ENCODE data around the gene HABP4. TPM values are rescaled to one million over a fixed set of nuclear protein-coding genes. Genes with fewer than 3 reads are reported as not detected.

Gene HABP4, protein sequence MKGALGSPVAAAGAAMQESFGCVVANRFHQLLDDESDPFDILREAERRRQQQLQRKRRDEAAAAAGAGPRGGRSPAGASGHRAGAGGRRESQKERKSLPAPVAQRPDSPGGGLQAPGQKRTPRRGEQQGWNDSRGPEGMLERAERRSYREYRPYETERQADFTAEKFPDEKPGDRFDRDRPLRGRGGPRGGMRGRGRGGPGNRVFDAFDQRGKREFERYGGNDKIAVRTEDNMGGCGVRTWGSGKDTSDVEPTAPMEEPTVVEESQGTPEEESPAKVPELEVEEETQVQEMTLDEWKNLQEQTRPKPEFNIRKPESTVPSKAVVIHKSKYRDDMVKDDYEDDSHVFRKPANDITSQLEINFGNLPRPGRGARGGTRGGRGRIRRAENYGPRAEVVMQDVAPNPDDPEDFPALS
- 11.3 TPM for total RNA-seq (ENCODE audit: insufficient read depth, low replicate concordance)

DNA sequence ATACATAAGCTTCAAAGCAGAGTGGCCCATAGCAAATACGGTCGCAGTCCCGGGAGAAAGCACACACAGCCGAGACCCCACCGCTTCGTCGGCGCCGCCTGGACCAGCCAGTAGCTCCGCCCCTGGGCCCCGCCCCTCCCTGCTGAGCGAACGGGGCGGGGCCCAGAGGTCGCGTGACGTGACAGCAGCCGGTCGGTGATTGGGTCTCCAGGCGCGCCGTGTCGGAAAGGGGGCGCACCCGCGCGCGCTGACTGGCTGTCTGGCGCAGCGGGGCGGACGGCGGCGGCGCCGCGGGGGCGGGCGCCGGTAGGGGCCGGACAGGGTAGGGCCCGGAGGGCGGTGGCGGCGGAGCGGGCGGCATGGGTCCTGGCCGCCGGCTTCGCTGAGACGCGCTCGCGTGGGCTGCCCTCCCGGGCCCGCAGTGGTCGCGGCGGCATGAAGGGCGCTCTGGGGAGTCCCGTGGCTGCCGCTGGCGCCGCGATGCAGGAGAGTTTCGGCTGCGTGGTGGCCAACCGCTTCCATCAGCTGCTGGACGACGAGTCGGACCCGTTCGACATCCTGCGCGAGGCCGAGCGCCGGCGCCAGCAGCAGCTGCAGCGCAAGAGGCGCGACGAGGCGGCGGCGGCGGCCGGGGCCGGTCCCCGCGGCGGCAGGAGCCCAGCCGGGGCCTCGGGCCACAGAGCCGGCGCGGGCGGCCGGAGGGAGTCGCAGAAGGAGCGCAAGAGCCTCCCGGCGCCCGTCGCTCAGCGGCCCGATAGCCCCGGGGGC lies at the start of gene HABP4:
TSS of gene HABP4 (plus strand) at position 325 of the 768 bp plus-strand sequence. CDS start at position 436, 111 bp downstream.
- DNase-seq (ENCODE audit: low spot score), result peak; percentile 97

DNA sequence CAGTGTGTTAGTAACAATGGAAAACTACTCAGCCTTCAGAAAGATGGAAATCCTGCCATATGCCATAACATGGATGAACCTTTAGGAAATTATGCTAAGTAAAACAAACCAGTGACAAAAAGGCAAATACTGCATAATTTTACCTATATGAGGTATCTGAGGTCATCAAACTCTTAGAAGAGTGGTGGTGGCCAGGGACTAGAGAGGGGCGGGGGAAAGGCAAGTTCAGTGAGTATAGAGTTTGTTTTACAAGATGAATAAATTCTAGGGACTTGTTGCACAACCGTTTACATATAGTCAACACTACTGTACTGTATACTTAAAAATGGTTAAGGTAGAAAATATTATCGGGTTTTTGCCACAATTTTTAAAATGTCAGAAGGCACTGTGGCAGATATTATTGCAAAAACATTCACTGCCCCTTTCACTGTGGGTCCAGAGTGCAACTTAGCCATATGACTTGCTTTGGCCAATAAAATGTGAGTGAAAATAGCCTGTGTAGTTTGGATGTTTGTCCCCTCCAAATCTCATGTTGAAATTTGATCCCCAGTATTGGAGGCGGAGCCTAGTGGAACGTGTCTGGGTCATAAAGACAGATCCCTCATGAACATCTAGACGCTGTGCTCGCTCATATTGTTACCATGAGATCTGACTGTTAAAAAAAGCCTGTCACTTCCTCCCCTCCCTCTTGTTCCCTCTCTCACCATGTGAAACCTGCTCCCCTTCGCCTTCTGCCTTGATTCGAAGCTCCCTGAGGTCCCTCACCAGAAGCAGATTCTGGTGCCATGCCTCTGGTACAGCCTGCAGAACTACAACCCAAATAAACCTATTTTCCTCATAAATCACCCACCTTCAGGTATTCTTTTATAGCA lies 41.3 kb upstream of the HABP4 start:
- DNase-seq (ENCODE audit: low spot score), result no peak

DNA sequence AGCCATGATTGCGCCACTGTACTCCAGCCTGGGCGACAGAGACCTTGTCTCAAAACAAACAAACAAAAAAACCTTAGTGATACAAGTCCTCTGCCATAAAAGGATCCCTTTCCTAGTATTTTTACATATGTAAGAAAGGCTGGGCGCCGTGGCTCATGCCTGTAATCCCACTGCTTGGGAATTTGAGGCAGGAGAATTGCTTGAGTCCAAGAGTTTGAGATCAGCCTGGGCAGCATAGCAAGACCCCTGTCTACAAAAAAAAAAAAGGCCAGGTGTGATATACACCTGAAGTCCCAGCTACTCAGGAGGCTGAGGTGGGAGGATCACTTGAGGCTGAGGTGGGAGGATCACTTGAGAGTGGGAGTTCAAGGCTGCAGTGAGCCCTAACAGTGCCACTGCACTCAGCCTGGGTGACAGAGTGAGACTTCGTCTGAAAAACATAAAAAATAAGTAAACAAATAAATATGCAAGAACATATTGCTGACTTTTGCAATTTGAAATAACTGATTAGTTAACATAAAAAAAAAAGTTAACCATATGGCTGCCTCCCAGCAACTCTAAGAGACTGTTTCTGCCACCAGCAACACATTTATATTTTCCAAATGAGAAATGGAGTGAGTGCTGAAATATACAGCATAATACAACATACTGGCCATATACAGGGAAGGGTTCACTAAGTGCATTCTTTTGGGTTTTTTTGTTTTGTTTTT lies 38.7 kb upstream of the HABP4 start:
- DNase-seq (ENCODE audit: low spot score), result no peak

DNA sequence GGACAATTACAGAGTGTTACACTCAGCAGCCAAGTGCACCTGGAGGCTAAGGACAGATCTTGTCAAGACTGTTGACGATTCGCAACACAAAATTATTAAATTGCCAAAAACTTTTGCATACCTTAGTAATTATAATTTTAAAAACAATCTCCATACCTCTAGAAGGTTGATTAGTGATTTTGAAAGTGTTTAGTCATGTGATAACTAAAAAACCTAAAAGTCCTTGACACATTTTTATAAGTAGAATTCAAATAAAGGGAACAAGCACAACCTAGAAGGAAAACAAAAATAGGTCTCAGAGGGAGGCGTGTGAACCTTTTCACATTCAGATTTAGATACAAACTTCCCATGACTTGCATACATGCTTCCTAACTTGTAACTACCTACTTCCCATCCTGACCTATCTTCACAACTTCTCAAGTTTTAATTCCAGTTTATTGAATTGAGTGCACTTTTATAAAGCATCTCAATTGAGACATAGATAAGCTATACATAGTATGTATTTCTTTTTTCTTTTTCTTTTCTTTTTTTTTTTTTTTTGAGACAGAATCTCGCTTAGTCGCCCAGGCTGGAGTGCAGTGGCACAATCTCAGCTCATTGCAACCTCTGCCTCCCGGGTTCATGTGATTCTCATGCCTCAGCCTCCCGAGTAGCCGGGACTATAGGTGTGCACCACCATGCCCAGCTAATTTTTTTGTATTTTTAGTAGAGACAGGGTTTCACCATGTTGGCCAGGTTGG lies 37.6 kb upstream of the HABP4 start:
- DNase-seq (ENCODE audit: low spot score), result no peak

DNA sequence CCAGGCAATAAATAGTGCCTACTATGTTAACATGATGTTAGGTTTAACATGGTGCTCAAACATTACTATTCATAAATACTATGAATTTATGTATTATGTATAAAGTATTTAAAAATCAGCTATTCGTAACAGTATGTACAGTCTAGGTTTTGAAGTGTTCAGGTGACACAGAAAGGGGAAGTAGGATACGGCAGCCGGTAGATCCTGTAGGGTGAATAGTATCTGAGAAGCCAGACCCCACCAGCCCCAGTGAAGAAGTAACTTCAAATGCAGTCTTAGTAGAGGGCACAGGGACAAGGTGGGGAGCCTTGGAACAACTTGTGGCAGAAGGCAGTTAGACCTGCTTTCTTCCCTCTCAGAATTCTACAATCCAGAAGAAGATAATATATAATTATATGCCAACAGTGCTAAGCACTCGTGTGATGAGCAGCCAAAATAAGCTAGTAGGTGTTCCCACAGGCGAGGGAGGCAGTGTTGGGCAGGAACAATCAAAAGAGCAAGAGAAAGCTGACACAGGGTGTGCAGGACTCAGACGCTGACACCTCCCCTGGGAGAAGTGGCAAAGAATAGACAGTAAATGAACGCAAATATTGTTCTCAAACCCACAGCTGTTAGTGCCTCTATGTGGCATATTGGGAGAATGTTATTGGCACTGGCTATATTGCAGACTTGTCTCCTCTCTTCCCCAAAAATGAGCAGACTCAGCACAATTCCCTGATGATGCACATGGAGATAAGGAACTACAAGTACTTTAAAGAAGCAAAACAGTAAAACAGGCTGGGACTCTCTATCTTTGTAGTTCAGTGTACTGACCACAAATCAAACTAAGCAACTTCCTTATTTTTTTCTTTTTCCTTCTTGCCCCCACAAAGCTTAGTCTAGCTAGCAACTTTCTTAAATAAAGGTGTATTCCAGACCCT lies 36.4 kb upstream of the HABP4 start:
- peak; percentile 37 for DNase-seq (ENCODE audit: low spot score)

DNA sequence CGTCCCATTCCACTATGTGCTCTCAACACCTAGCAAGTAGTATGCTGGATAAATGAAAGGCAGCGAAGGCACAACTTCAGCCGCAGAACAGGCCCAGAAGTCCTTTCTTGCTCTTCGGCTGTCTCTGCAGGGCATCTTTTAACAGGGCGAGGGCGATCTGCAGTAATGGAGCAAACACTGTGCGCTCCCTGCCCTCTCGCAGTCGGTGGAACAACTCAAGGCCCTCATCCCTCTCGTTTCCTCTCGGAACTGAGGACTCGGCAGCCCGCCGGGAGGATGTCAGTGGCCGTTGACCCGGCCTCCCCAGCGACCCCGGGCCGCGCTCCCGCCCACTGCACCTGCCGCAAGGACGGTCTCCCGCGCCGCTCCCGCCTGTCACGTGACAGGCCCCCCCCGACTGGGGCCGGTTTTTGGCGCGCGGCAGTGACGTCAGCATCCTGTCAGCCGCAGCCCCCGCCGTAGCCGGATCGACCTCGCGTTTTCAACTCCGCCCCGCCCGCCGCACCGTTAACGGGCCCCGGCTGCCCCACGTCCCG lies 32.9 kb upstream of the HABP4 start:
- DNase-seq (ENCODE audit: low spot score), result peak; percentile 83

DNA sequence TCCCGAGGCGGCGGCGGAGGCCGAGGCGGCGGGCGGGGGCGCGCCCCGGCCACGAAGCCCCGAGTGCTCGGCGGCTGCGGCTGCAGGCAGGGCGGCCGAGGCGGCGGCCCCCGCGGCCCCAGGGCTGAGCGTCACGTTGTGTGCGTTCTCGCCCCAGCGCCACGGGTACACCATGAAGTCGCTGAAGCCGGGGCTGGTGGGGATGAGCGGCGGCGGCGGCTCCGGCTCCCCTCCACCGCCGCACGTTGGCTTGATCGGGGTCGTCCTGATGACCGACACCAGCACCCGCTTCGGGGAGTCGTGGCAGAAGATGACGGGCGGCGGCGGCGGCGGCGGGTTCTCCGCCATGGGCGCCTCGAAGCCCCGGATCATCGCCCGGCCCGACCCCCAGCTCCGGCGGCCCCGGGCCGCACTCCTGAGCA lies 32.3 kb upstream of the HABP4 start:
- peak; percentile 20 for DNase-seq (ENCODE audit: low spot score)

DNA sequence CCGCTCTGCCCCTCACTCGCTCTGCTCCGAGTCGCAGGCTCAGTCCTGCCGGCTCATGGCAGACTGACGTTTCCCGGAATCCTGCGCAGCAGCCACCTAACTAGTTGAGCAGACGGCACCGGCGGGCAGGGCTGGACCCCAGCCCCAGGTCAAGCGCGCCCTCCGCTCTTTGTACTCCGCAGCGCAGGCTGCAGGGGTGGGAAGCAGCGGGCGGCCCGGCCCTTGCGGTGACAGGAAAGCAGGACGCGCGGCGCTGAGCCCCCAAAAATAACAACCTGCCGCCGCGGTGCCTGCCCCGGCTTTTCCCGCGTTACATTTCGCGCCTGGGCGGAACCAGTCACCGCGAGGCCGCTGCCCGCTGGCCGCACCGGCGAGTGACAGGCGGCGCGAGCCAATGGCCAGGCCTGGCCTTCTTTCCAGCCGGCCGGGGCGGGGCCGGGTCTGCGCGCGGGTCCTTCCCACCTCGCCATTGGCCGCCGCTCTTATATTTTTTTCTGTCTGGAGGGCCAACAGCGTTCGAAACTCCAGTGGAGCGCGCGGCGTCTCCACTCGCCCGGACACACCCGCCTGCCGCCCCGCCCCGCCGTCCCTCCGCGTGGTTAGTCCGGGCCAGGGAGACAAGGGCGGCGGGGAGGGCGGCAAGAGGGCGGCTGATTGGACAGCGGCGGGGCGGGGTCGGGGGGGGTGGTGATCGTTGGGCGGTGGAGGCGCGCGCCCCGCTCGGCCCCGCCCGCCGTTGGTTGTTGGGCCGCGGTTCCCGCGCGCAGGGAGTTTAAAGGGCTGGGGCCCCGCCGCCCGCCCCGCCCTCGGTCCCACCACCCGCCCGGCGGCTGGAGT lies 31.7 kb upstream of the HABP4 start, which contains the start of gene ZNF367:
TSS of gene ZNF367 (minus strand) at position 288 of the 837 bp plus-strand sequence. CDS start 338 bp downstream, outside the sequence.
- peak; percentile 99 for DNase-seq (ENCODE audit: low spot score)

DNA sequence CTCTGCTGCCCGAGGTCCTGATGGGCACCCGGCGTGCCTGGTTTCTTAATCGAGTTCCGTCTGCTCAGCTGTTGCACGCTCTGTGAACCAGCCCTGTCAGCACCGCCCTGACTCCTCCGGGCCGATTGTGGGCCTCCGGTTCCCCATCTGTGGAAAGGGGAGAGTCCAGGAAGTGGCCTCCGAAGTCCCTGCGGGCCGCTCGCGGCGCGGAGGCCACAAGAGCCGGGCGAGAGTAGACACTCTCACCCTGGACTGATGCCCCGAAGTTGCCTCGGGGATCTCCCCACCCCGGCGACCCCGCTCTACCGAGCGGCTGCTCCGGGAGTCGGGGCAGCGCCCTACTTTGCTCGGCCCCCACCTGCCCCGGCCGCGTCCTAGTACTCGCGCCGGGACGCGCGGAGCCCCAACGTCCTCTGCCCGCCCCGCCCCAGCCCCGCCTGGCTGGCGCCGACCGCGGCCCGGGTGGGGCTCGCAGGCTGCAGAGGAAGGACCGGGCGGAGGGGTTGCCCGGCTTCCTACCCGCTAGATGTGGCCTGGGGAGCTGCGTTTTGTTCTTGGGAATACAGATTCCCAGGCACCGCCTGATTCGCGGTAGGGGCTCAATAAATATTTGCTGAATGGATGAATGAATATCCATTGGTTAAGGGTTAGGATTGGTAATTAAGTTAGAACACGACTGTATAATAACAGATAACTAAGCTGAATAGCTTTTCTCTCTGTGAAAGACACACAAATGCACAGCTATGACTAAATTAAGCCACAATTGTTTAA lies 30.9 kb upstream of the HABP4 start:
- peak; percentile 71 for DNase-seq (ENCODE audit: low spot score)

DNA sequence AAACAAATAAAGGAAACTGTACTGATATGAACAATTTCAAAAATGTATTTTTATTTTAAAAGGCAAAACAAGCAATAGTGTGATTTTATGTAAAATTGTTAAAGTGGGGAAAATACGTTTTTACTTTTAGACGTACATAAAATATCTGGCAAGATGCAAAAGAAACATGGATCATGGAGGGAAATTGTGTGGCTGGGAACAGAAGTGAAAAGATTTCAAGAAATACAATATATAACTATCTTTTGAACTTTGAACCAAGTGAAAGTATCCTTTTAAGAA lies 30.3 kb upstream of the HABP4 start:
- no peak for DNase-seq (ENCODE audit: low spot score)

DNA sequence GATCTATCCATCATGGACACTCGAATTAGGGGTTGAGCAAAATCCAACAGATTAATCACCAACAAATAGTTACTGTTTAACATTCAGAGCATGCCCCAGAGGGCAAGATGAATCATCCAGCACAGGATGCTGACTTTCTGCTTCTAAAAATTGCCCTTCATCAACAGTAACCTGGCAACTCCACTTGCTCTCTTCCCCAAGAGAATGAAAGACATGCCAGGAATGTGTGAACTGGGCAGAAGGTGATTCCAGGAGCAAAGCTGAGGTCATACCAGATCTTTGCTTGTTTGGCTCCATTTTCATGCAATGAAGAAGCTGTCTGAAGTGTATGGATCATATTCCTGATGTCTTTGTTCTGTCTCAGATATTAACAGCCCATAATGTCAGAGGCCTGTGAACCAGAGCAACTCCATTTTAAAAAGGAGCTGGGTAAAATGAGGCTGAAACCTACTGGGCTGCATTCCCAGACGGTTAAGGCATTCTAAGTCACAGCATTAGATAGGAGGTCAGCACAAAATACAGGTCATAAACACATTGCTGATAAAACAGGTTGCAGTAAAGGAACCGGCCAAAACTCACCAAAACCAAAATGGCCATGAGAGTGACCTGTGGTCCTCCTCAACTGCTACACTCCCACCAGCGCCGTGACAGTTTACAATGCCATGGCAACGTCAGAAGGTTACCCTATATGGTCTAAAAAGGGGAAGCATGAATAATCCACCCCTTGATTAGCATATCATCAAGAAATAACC lies 29.3 kb upstream of the HABP4 start:
- peak; percentile 81 for DNase-seq (ENCODE audit: low spot score)

DNA sequence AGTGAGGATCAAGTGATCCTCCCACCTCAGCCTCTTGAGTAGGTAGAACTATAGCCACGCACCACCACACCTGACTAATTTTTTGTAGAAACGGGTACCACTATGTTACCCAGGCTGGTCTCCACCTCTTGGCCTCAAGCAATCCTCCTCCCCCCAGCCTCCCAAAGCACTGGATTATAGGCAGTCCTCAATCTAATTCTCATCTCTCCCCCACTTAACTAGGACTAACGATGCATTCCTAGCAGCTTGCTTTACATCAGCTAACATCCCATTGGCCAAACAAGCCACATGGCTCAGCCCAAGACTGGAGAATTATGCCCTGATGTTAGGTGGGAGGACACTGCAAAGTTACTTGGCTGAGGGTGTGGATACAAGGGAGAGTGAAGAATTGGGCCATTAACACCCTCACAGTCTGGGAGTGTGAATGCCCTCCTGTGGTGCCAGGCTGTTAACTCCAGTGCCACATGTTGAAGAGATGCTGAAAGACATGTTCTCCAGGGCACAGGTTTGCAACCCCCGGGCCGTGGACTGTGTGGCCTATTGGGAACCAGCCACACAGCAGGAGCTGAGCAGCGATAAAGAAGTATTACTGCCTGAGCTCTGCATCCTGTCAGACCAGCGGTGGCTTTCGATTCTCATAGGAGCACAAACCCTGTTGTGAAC lies 26.5 kb upstream of the HABP4 start:
- DNase-seq (ENCODE audit: low spot score), result peak; percentile 15

DNA sequence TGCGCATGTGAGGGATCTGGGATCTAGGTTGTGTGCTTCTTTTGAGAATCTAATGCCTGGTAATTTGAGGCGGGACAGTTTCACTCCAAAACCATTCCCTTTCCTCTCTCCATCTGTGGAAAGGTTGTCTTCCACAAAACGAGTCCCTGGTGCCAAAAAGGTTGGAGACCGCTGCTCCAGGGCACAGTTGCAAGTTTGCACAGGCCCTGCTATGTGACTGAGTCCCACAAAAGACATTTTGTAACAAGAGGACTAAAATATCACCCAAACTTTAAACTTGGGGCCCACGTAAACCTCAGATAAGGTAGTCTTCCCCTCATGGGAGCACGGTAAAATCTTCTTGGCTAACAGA lies 26.0 kb upstream of the HABP4 start:
- peak; percentile 14 for DNase-seq (ENCODE audit: low spot score)

DNA sequence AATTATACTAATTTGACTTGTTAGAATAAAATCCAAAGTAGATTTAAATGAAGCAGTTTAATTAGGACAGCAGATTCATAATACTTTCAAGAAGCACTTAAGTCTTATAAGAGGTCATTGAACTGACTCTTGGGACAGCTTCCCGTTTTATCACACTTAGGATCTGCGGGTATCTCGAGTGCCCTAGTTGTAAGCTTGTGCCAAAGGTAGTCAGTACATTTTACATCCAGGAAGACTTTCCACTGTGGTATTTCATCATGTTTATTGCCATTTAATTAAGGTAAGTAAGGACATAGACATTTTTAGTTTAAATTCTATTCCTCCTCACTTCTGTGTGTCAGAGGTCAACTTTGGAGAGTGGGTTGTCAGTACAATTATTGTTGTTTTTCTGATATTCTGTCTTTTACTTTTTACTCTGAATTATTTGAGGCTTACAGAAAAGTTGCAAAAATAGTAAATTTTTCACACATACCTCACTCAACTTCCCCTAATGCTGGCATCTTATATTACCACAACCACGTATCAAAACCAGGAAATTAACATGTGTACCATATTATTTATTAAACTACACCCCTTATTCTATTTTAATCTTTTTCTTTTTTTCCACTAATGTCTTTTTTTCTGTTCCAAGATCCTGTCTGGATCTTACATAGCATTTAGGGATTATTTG lies 24.3 kb upstream of the HABP4 start:
- DNase-seq (ENCODE audit: low spot score), result no peak

DNA sequence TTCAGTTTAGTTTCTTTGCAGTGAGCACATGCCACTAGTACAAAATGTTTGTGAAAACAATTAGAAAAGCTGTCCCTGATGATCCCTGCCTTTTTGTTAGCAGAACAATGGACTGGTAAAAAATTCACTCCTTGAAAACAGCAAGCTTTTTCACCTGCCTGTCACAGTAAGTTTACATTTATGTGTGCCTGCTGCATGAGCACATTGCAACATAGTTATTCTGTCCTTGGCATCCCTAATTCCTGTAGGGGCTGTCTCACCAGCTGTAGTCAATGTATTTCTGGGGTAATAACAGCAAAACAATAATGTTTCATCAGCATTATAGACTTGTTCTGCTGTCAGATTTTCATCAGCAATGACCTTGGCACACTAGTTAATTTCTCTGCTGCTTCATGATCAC lies 20.2 kb upstream of the HABP4 start:
- DNase-seq (ENCODE audit: low spot score), result no peak

DNA sequence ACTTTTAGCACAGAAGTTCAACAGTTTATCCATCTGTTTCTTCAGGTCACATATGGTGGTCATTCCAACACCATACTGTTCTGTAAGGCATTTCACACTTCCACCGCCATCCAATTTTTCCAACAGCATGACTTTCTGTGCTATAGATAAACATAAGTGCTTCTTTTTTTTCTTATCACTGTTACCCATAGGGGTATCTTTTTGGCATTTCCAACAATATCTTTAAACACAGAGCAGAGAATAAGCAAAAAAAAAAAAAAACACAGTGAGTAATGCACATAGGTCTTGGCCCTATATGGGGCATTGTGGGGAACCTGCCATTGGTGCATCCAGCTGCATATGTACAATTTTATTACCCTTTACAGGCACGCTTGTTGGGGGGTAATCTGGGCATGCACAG lies 19.6 kb upstream of the HABP4 start:
- DNase-seq (ENCODE audit: low spot score), result no peak
